Suppressor macrophage treated with lipopolysaccharide for 1 hour (primary cell): Measurements from ENCODE around the gene EPC1.
A peak's percentile ranks its signal among the peaks of the same experiment; 100 is the strongest.
"Not testable (repeated sequence)": the region's sequence is repeated elsewhere in the genome, so short reads cannot be mapped to it uniquely, and the experiment has no call there.

Experiments
- DNase-seq, 3 donors: peaks; one replicate each; pipeline ENCODE4 v3.0.0-alpha.2; 2020 to 2022

EPC1 gene

GRCh38 chr10:32229788-32230187 is 117.2 kb downstream of the EPC1 start:
- DNase-seq = not testable (repeated sequence)

GRCh38 chr10:32229170-32229569 is 117.8 kb downstream of the EPC1 start:
- DNase-seq = no peak

DNA sequence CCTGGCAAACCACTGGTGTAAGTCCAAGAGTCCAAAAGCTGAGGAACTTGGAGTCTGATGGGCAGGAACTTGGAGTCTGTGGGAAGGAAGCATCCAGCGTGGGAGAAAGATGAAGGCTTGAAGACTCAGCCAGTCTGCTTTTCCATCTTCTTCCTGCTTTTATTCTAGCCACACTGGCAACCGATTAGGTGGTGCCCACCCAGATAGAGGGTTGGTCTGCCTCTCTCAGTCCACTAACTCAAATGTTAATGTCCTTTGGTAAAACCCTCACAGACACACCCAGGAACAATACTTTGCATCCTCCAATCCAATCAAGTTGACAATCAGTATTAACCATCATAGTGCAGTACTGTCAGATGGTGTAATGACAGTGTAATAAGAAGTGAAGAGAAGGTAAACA is 119.2 kb downstream of the EPC1 start:
- DNase-seq = no peak

DNA sequence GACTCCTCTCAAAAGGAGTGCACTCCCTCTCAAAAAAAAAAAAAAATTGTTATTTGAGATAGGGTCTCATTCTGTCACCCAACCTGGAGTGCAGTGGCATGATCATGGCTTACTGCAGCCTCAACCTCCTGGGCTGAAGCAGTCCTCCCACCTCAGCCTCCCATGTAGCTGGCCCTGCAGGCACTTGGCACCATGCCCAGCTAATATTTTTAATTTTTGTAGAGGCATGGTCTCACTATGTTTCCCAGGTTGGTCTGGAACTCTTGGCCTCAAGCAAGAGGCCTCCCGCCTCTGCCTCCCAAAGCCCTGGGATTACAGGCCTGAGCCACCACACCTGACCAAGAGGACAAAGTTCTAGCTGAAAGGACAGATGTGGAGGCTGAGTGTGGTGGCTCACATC is 120.3 kb downstream of the EPC1 start:
- no peak for DNase-seq

DNA sequence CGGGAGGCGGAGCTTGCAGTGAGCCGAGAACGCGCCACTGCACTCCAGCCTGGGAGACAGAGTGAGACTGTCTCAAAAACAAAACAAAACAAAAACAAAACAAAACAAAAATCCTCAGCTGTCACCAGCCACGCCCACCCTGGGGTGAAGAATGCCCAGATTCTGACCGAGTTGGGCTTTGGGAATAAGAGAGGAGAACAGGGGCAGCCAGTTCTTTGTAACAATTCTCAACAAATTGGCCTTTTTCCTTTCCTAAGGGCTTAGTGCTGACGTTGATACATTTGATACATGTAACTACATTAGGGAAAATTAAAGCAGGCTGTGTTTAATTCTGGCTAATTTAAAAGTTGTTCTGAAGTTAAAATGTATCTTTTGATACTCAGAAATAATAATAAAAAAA is 121.0 kb downstream of the EPC1 start:
- DNase-seq = no peak

DNA sequence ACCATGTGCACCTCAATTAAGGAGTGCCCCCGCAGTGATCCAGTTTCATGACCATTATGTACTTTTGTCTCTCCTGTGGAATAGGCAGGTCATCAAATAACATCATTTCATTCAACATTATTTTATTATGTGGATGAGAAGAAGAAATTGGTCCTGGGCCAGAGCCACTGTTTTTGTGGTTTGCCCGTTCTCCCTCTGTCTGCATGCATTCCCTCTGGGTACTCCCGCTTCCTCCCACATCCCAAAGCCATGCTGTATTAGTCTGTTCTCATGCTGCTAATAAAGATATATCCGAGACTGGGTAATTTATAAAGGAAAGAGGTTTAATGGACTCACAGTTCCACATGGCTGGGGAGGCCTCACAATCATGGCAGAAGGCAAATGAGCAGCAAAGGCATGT is 124.6 kb downstream of the EPC1 start:
- not testable (repeated sequence) for DNase-seq

DNA sequence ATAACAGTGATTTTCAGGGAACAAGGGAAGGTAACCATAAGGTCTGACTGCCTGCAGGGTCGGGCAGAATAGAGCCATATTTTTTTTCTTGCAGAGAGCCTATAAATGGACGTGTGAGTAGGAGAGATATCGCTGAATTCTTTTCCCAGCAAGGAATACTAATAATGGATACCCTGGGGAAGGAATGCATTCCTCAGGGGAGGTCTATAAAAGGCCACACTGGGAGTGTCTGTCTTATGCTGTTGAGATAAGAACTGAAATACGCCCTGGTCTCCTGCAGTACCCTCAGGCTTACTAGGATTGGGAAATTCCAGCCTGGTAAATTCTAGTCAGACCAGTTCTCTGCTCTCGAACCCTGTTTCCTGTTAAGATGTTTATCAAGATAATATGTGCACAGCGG is 127.8 kb downstream of the EPC1 start:
- not testable (repeated sequence) for DNase-seq

GRCh38 chr10:32218206-32219044 is 128.5 kb downstream of the EPC1 start:
- DNase-seq = peak in 1 of 3 donors; percentile 4
